A673 (cell line): ENCODE results near the gene AK2. TPM values are rescaled to one million over a fixed set of nuclear protein-coding genes. Genes with fewer than 3 reads are reported as not detected.

Source experiments
- BruUV-seq: library from RNA; stranded (reverse); fragments of 400-500 nt; replicated peaks from 2 replicates; lab custom pipeline; 2021; lab: Mats Ljungman, UMichigan
- CTCF ChIA-PET: fragments of 300-600 bp; sonication (Branson Sonifier 250); formaldehyde crosslinking; loops from one replicate; lab custom pipeline; 2022; ENCODE audit warnings: antibody characterized with exemption; lab: Charles Lee
- POLR2A ChIA-PET: fragments of 300-600 bp; sonication (Branson Sonifier 250); formaldehyde crosslinking; loops from one replicate; lab custom pipeline; 2022; ENCODE audit warnings: antibody characterized with exemption; ENCODE audit not compliant: low non-redundant PET; lab: Charles Lee
- DNase-seq: peaks from one replicate; pipeline ENCODE4 v3.0.0-alpha.2; 2015; ENCODE audit warnings: low spot score
- H3K27ac ChIP-seq: fragments of 200-600 bp; sonication (generic); 2 replicates; pipeline ENCODE4 v1.5.1; 2016; ENCODE audit warnings: mixed run types, low read depth, mild to moderate bottlenecking, mixed read lengths, antibody characterized with exemption, low read length; ENCODE audit not compliant: poor library complexity, severe bottlenecking
- H3K27me3 ChIP-seq: fragments of 200-600 bp; sonication (generic); replicated peaks from 2 replicates; pipeline ENCODE4 v1.6.1; 2017; ENCODE audit warnings: mixed run types, low read depth, mild to moderate bottlenecking, mixed read lengths, antibody characterized with exemption, low read length; ENCODE audit not compliant: insufficient read depth, poor library complexity
- H3K36me3 ChIP-seq: fragments of 200-600 bp; sonication (generic); 2 replicates; pipeline ENCODE4 v1.6.1; 2016; ENCODE audit warnings: mixed run types, mild to moderate bottlenecking, mixed read lengths, antibody characterized with exemption, low read length; ENCODE audit not compliant: insufficient read depth, poor library complexity, severe bottlenecking
- H3K4me1 ChIP-seq: fragments of 200-600 bp; sonication (generic); 2 replicates; pipeline ENCODE4 v1.6.1; 2017; ENCODE audit warnings: mixed run types, mild to moderate bottlenecking, mixed read lengths, antibody characterized with exemption, low read length; ENCODE audit not compliant: insufficient read depth, poor library complexity, severe bottlenecking
- H3K4me3 ChIP-seq: fragments of 200-600 bp; sonication (generic); 2 replicates; pipeline ENCODE4 v1.5.1; 2016; ENCODE audit warnings: low read depth, mixed run types, mild to moderate bottlenecking, mixed read lengths, low read length; ENCODE audit not compliant: poor library complexity, severe bottlenecking
- H3K9me3 ChIP-seq: fragments of 200-600 bp; sonication (generic); 2 replicates; pipeline ENCODE4 v1.6.1; 2016; ENCODE audit warnings: mixed run types, low read depth, mild to moderate bottlenecking, mixed read lengths, antibody characterized with exemption, low read length; ENCODE audit not compliant: poor library complexity, severe bottlenecking
- EZH2 ChIP-seq: fragments of 200-600 bp; sonication (generic); IDR thresholded peaks from 2 replicates; pipeline ENCODE4 v1.6.1; 2017; ENCODE audit warnings: borderline replicate concordance, low read depth, mild to moderate bottlenecking, mixed read lengths, antibody characterized with exemption, low read length; ENCODE audit not compliant: poor library complexity, severe bottlenecking
- intact Hi-C: fragments of 100-400 bp; cut with micrococcal nuclease; formaldehyde crosslinking; loops from one replicate; pipeline ENCODE4 v1.10.0; 2022; ENCODE audit not compliant: unreplicated experiment
- total RNA-seq: library from RNA; stranded (reverse); gene quantifications from 2 replicates; pipeline ENCODE4 v1.2.3, GENCODE V29; 2021
- TF ChIP-seq, protein P1 (sequence below): fragments of 300-800, 200-600 bp; sonication (generic); conservative IDR thresholded peaks from 2 replicates; pipeline ENCODE4 v1.5.1; 2017; ENCODE audit warnings: low read depth, mild to moderate bottlenecking, antibody characterized with exemption, low read length, moderate library complexity, mixed read lengths

The AK2 gene
- total RNA-seq, 1 experiment from 2014 or later, result 196 TPM

- CTCF ChIA-PET, result interaction anchor here (0.6 kb wide), 1 partner anchor 88 kb away, joined by 3 read pairs; no protein-coding TSS in a partner anchor
- no peaks in the 10 kb centered on the region for H3K36me3 ChIP-seq
- DNase-seq, result peak; percentile 51
- BruUV-seq, result no TSS peak
- no peaks in the 10 kb centered on the region for H3K27me3 ChIP-seq
- H3K4me3 ChIP-seq, result no peak overlapping the region
- no peaks in the 10 kb centered on the region for H3K9me3 ChIP-seq
- POLR2A ChIA-PET, result interaction anchor here (0.6 kb wide), 1 partner anchor 754 kb away, joined by 12 read pairs; no protein-coding TSS in a partner anchor
- TF ChIP-seq, protein P1, sequence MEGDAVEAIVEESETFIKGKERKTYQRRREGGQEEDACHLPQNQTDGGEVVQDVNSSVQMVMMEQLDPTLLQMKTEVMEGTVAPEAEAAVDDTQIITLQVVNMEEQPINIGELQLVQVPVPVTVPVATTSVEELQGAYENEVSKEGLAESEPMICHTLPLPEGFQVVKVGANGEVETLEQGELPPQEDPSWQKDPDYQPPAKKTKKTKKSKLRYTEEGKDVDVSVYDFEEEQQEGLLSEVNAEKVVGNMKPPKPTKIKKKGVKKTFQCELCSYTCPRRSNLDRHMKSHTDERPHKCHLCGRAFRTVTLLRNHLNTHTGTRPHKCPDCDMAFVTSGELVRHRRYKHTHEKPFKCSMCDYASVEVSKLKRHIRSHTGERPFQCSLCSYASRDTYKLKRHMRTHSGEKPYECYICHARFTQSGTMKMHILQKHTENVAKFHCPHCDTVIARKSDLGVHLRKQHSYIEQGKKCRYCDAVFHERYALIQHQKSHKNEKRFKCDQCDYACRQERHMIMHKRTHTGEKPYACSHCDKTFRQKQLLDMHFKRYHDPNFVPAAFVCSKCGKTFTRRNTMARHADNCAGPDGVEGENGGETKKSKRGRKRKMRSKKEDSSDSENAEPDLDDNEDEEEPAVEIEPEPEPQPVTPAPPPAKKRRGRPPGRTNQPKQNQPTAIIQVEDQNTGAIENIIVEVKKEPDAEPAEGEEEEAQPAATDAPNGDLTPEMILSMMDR, result no peak
- no peak for TF ChIP-seq EZH2
- H3K4me1 ChIP-seq, result peaks cover 10% of the 10 kb centered on the region
- peak overlapping the region; percentile 0 for H3K27ac ChIP-seq
- intact Hi-C loops, result no loop called here
Observed at GRCh38 chr1:32981003-32981901, 55.4 kb downstream of the AK2 start.

GRCh38 chr1:32980080-32980479 is 56.6 kb downstream of the AK2 start:
- CTCF ChIA-PET, result interaction anchor here (0.6 kb wide), 1 partner anchor 77 kb away, joined by 4 read pairs; no protein-coding TSS in a partner anchor
- Histone ChIP-seq H3K9me3 (no peaks in the 10 kb centered on the region), H3K27ac (no peak overlapping the region)

DNA sequence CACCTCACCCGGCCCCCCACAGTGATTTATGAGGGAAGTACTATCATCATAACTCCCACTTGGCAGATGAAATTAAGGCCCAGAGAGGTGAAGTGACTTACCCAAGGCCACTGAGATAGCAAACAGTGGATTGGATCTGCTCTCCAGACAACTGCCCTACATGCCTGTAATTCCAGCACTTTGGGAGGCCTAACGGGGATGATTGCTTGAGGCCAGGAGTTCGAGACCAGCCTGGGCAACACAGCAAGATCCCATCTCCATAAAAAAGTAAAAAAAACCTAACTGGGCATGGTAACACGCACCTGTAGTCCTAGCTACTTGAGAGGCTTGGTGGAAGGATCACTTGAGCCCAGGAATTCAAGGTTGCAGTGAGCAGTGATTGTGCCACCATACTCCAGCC is 57.8 kb downstream of the AK2 start:
- Histone ChIP-seq H3K27ac (no peak overlapping the region), H3K9me3 (no peaks in the 10 kb centered on the region), H3K4me3 (no peak overlapping the region), H3K4me1 (peaks cover 10% of the 10 kb centered on the region), H3K27me3 (no peaks in the 10 kb centered on the region), H3K36me3 (no peaks in the 10 kb centered on the region)
- TF ChIP-seq, protein P1, result no peak
- TF ChIP-seq EZH2, result no peak
- DNase-seq, result no peak
- no TSS peak for BruUV-seq
- ChIA-PET POLR2A (no interaction called here), CTCF (no interaction called here)
- intact Hi-C loops, result no loop called here

More at GRCh38 chr1:32980080-32980479, 56.6 kb downstream of the AK2 start:
- POLR2A ChIA-PET, result no interaction called here
- BruUV-seq, result no TSS peak
- intact Hi-C loops, result no loop called here
- no peak for DNase-seq
- no peaks in the 10 kb centered on the region for H3K36me3 ChIP-seq
- H3K4me1 ChIP-seq, result peaks cover 10% of the 10 kb centered on the region
- no peak overlapping the region for H3K4me3 ChIP-seq
- TF ChIP-seq, protein P1, result no peak
- TF ChIP-seq EZH2, result no peak
- no peaks in the 10 kb centered on the region for H3K27me3 ChIP-seq
